Breast epithelium (tissue), 4 donors: Measurements from ENCODE around the gene ATG7. TPM values are rescaled to one million over a fixed set of nuclear protein-coding genes. Genes with fewer than 3 reads are reported as not detected.

ENCODE experiments used
- DNase-seq, 2 donors: peaks; one replicate each; pipeline ENCODE4 v3.0.0-alpha.2; 2019; ENCODE audit warnings: low spot score in 2 of 2
- H3K27ac ChIP-seq, 2 donors: fragments of 200-600 bp; sonication (generic) in 1 of 2; one replicate each; pipeline ENCODE4 v1.5.1; 2016 to 2019; ENCODE audit warnings: mild to moderate bottlenecking in 1 of 2
- H3K27me3 ChIP-seq, 2 donors: fragments of 200-600 bp; sonication (generic) in 1 of 2; one replicate each; pipeline versions ENCODE4 v1.5.1 to v1.6.0; 2017 to 2019; ENCODE audit warnings: control low read depth in 1 of 2, mild to moderate bottlenecking in 1 of 2
- H3K36me3 ChIP-seq: fragments of 200-600 bp; one replicate; pipeline ENCODE4 v1.5.1; 2019
- H3K4me1 ChIP-seq, 2 donors: fragments of 200-600 bp; sonication (generic); one replicate each; pipeline ENCODE4 v1.5.1; 2016 to 2019; ENCODE audit warnings: control low read depth in 1 of 2
- H3K4me3 ChIP-seq, 3 donors: fragments of 200-600 bp; sonication (generic); 1 replicate in 2 of 3; 2 replicates in 1 of 3; pipeline ENCODE4 v1.5.1; 2016 to 2019; ENCODE audit warnings: mild to moderate bottlenecking in 3 of 3, moderate library complexity in 2 of 3
- H3K9me3 ChIP-seq, 2 donors: fragments of 200-600 bp; sonication (generic) in 1 of 2; one replicate each; pipeline ENCODE4 v1.5.1; 2016 to 2019; ENCODE audit warnings: control low read depth in 1 of 2
- POLR2A ChIP-seq: fragments of 450-650 bp; IDR thresholded peaks from one replicate; pipeline ENCODE4 v1.6.1; 2016; ENCODE audit warnings: antibody characterized with exemption, mild to moderate bottlenecking, moderate library complexity
- POLR2AphosphoS5 ChIP-seq, 3 donors: sonication (generic); formaldehyde crosslinking; IDR thresholded peaks; one replicate each; pipeline ENCODE4 v1.6.1; 2017; ENCODE audit warnings: antibody characterized with exemption in 3 of 3
- intact Hi-C: fragments of 100-400 bp; cut with DNase I; formaldehyde crosslinking; loops from one replicate; pipeline ENCODE4 v1.15.1; 2023; ENCODE audit warnings: low total_unique reads
- total RNA-seq, 3 donors: library from RNA; depleted of rRNA; stranded (reverse); fragments of >200 nt; gene quantifications; one replicate each; pipeline ENCODE4 v1.1.0, GENCODE V29; 2016
- TF ChIP-seq, protein P1 (sequence below), 3 donors: fragments of 450-650 bp; IDR thresholded peaks; one replicate each; pipeline ENCODE4 v1.5.1; 2016 to 2017; ENCODE audit warnings: antibody characterized with exemption in 3 of 3, mild to moderate bottlenecking in 3 of 3, moderate library complexity in 3 of 3

The ATG7 gene
- total RNA-seq, 3 donors from 2014 or later: 64.9 to 81.9 (median 75.5) TPM

DNA sequence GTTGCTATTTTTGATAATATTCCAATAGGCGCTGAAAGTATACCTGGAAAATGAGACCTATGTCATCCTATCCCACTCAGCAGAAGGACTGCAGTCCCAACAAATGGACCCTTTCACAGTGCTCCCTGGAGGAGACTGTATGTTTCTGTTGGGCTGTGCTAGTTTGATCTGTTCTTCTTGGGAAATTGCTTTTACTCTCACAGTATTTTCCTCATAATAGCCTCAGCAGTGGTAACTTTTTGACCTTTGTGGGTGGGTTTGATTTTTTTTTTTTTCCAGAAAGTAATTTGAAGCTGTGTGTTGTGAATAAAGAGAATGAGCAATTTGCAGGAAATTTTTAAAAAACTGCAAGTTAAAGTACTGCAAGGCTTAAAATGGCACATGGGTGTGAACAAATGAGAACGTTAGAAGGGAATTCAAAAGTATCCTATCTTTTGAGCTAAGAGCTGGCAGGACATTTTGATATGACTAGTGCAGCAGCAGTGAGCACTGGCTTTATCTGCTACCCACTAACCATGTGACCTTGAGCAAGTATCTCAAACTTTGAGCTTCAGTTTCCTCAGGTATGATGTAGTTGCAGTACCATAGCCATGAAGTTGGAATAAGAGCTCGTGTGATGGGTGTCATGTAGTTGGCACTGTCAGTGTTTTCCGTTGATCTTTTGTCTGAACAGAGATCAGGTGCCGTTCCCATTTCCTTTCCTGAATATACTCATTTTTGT is 118.4 kb downstream of the ATG7 start:
- no peak for DNase-seq
- H3K27ac ChIP-seq: peak overlapping the region in 1 of 2 donors; percentile 62
- H3K36me3 ChIP-seq: no peaks in the 10 kb centered on the region
- no peak overlapping the region for H3K4me3 ChIP-seq
- peaks cover 3% of the 10 kb centered on the region in 2 donors for H3K4me1 ChIP-seq
- H3K27me3 ChIP-seq: no peaks in the 10 kb centered on the region
- intact Hi-C loops: no loop called here
- TF ChIP-seq POLR2AphosphoS5 (IDR thresholded peaks at IDR 0.05) (no peak), POLR2A (no peak)
- TF ChIP-seq, protein P1, sequence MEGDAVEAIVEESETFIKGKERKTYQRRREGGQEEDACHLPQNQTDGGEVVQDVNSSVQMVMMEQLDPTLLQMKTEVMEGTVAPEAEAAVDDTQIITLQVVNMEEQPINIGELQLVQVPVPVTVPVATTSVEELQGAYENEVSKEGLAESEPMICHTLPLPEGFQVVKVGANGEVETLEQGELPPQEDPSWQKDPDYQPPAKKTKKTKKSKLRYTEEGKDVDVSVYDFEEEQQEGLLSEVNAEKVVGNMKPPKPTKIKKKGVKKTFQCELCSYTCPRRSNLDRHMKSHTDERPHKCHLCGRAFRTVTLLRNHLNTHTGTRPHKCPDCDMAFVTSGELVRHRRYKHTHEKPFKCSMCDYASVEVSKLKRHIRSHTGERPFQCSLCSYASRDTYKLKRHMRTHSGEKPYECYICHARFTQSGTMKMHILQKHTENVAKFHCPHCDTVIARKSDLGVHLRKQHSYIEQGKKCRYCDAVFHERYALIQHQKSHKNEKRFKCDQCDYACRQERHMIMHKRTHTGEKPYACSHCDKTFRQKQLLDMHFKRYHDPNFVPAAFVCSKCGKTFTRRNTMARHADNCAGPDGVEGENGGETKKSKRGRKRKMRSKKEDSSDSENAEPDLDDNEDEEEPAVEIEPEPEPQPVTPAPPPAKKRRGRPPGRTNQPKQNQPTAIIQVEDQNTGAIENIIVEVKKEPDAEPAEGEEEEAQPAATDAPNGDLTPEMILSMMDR (IDR thresholded peaks at IDR 0.05): no peak
- H3K9me3 ChIP-seq: no peaks in the 10 kb centered on the region

DNA sequence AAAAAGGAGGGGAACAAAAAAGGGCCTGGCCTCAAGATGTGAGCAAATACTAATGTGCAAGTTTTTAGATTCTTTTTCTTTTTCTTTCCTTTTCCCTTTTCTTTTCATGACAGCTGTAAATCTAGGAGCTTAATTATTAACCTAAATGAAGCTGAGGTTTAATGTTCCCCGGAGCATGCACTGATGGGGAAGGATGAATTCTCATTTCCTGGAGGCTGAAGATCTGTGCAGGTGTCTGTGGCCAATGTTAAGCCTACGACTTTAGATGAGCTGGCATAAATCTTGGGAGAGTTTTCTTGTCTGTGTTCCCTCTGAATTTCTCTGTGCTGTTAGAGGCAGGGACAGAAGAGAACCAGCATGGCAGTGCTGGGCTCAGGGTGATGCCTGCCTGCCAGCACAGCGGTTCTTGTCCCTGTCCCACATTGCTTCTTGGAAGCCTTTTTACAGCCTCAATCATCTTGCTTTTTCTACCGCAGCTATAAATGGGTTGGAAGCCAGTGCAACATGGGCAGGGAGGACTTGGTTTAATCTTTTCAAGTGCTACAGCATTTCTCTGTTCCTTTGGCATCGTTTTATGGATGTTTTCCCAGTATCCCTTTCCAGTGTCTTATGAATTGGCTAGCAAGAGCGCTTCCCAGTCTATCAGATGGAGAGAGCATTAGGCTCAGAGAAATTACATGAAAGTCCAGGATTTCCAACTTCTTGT is 119.1 kb downstream of the ATG7 start:
- no peak for DNase-seq
- H3K4me1 ChIP-seq: peaks cover 0 to 3% of the 10 kb centered on the region in 2 donors
- intact Hi-C loops: no loop called here
- H3K27ac ChIP-seq: peak overlapping the region in 1 of 2 donors; percentile 26
- TF ChIP-seq, protein P1 (IDR thresholded peaks at IDR 0.05): no peak
- TF ChIP-seq POLR2AphosphoS5 (IDR thresholded peaks at IDR 0.05): no peak
- TF ChIP-seq POLR2A: no peak
- H3K9me3 ChIP-seq: no peaks in the 10 kb centered on the region
- no peaks in the 10 kb centered on the region for H3K27me3 ChIP-seq
- no peak overlapping the region for H3K4me3 ChIP-seq
- no peaks in the 10 kb centered on the region for H3K36me3 ChIP-seq

DNA sequence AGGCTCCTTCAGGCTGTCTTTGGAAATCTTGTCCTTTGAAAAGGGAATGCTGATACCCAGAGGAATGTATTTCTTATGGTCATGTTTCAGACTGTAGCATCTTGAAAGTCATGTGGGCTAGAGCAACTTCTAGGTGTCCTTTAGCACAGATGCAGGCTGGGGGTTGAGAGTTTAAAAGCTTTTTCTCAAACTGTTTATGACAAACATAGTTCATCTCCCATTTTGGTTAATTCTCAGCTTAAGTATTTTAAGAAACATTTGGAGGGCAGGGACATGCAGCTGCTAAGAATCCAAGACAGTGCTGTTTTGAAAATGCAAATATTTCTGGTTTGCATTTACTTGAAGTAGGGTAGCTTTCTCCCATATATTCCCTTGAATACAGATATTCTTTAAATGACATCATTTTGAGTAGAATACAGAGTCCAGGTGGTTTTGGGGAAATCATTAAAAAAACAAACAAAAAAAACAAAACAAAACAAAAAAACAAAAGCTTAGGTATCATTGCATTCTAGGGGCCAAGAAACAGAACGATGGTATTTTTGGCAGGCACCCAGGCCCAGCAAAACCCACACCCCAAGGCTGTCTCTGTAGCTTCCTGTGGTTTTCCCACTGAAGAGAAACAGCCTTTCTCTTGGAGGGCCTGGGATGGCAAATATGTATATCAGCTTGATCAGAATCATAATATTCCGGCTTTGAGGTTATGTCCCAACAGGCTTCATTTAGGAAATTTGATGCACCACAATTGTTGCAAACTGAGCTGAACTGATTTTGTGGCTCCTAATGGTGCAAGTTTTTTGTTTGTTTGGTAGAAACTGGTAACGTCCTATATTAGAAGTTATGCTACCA is 120.0 kb downstream of the ATG7 start:
- DNase-seq: no peak
- H3K27ac ChIP-seq: peak overlapping the region in 1 of 2 donors; percentile 26
- H3K4me3 ChIP-seq: no peak overlapping the region

DNA sequence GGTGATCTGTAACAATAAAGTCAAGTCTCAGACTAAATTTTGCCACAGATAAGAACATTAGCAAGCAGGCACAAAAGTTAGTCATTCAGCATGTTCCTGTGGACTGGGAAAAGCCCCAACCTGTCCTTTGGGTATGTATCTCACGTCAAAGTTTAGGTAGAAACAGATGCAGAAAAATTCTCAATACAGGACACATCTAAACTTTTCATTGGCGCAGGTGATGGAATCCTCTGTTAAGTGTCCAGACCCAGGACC is 120.6 kb downstream of the ATG7 start:
- no peaks in the 10 kb centered on the region for H3K9me3 ChIP-seq

More for the DNA sequence above, 120.0 kb downstream of the ATG7 start:
- H3K36me3 ChIP-seq: no peaks in the 10 kb centered on the region
- no peaks in the 10 kb centered on the region for H3K9me3 ChIP-seq
- peaks cover 0 to 3% of the 10 kb centered on the region in 2 donors for H3K4me1 ChIP-seq
- TF ChIP-seq POLR2A (no peak), POLR2AphosphoS5 (IDR thresholded peaks at IDR 0.05) (no peak)
- TF ChIP-seq, protein P1 (IDR thresholded peaks at IDR 0.05): no peak
- intact Hi-C loops: no loop called here
- no peaks in the 10 kb centered on the region for H3K27me3 ChIP-seq

More for the DNA sequence above, 120.6 kb downstream of the ATG7 start:
- Histone ChIP-seq H3K4me3 (no peak overlapping the region), H3K4me1 (peaks cover 0 to 3% of the 10 kb centered on the region in 2 donors), H3K36me3 (no peaks in the 10 kb centered on the region), H3K27ac (peak overlapping the region in 1 of 2 donors; percentile 8), H3K27me3 (no peaks in the 10 kb centered on the region)
- DNase-seq: no peak
- TF ChIP-seq, protein P1 (IDR thresholded peaks at IDR 0.05): no peak
- TF ChIP-seq POLR2AphosphoS5 (IDR thresholded peaks at IDR 0.05) (no peak), POLR2A (no peak)
- intact Hi-C loops: no loop called here
